Fibroblast of lung (primary cell): ENCODE results near the gene VCP.

Source experiments
- CTCF ChIP-seq, 2 donors: IDR thresholded peaks in 1 of 2; conservative IDR thresholded peaks in 1 of 2; 1 replicate in 1 of 2; 2 replicates in 1 of 2; pipeline ENCODE4 v1.5.1; 2011 to 2012; ENCODE audit warnings: low read length in 2 of 2, control low read depth in 1 of 2, inconsistent platforms in 1 of 2, low read depth in 1 of 2, mild to moderate bottlenecking in 1 of 2
- EZH2 ChIP-seq: IDR thresholded peaks from 2 replicates; pipeline ENCODE4 v1.5.1; 2012; ENCODE audit warnings: low read length, control low read depth, mild to moderate bottlenecking; ENCODE audit errors: missing control alignments

- TF ChIP-seq CTCF (conservative IDR thresholded peaks at IDR 0.05 in 1 of 2, IDR thresholded peaks at IDR 0.05 in 1 of 2; ENCODE audit: low read depth in 1 of 2, low read length in 2 of 2) (no peak), EZH2 (no peak)
Measured at GRCh38 chr9:35112257-35113020, 40.0 kb upstream of the VCP start.
